K562 (cell line): ENCODE data around the gene LRRC61. TPM values are rescaled to one million over a fixed set of nuclear protein-coding genes. Genes with fewer than 3 reads are reported as not detected.

Experiments used
- ATAC-seq: fragments of 200-7000 bp; cut with Tn5 transposase; 3 replicates; pipeline ENCODE4 v1.9.1; 2020; ENCODE audit warnings: moderate library complexity
- BruUV-seq: library from RNA; stranded (reverse); fragments of 400-500 nt; replicated peaks from 2 replicates; lab custom pipeline; 2021; lab: Mats Ljungman, UMichigan
- CTCF ChIA-PET: fragments of 300-600 bp; formaldehyde crosslinking; extraction: SDS; loops from one replicate; lab custom pipeline; 2021; ENCODE audit warnings: low intra/inter-chr PET ratio; lab: Yijun Ruan, JAX
- POLR2A ChIA-PET: fragments of 300-600, 350-650 bp; sonication (Branson Sonifier 250); formaldehyde crosslinking; extraction: SDS; loops from one replicate; lab custom pipeline; 2021; ENCODE audit warnings: antibody characterized with exemption, inconsistent platforms; lab: Yijun Ruan, JAX
- DNase-seq, 4 experiments: peaks; one replicate each; pipeline versions ENCODE4 v3.0.0 to v3.0.0-alpha.2; 2011 to 2018; ENCODE audit warnings: low spot score in 3 of 4, mixed read lengths in 3 of 4; ENCODE audit errors: extremely low read depth in 1 of 4
- FAIRE-seq: peaks from 2 replicates; lab custom pipeline; 2011; peaks lifted over from hg19 to GRCh38; lab: Jason Lieb, UNC
- H2AFZ ChIP-seq: 2 replicates; pipeline ENCODE4 v1.6.0; 2011; ENCODE audit warnings: low read depth, low read length, control low read depth, inconsistent platforms
- H3K27ac ChIP-seq: fragments of 200-600 bp; 3 replicates; pipeline ENCODE4 v1.8.0; 2011; ENCODE audit warnings: low read depth, mild to moderate bottlenecking, control low read depth, inconsistent platforms, low read length, moderate library complexity, mixed read lengths; ENCODE audit errors: extremely low read depth
- H3K27me3 ChIP-seq, 2 experiments: fragments of 300-600 bp in 1 of 2; 2 replicates in 1 of 2; 3 replicates in 1 of 2; pipeline versions ENCODE4 v1.6.0 to v1.8.0; 2011; ENCODE audit warnings: inconsistent platforms in 2 of 2, low read length in 2 of 2, mild to moderate bottlenecking in 1 of 2, mixed read lengths in 1 of 2, moderate library complexity in 1 of 2; ENCODE audit not compliant: control insufficient read depth in 2 of 2, insufficient read depth in 2 of 2
- H3K36me3 ChIP-seq: fragments of 300-600 bp; 3 replicates; pipeline ENCODE4 v1.8.0; 2011; ENCODE audit warnings: mild to moderate bottlenecking, low read length, inconsistent platforms; ENCODE audit not compliant: control insufficient read depth, insufficient read depth
- H3K4me1 ChIP-seq, 2 experiments: fragments of 200-600 bp in 1 of 2; replicated peaks in 1 of 2; 2 replicates in 1 of 2; 3 replicates in 1 of 2; pipeline versions ENCODE4 v1.5.1 to v1.8.0; 2011; ENCODE audit warnings: inconsistent platforms in 2 of 2, low read length in 2 of 2, mild to moderate bottlenecking in 1 of 2, mixed read lengths in 1 of 2, moderate library complexity in 1 of 2; ENCODE audit not compliant: control insufficient read depth in 2 of 2, insufficient read depth in 2 of 2
- H3K4me2 ChIP-seq: 2 replicates; pipeline ENCODE4 v1.6.1; 2011; ENCODE audit warnings: low read length, control low read depth, inconsistent platforms, mixed read lengths; ENCODE audit not compliant: insufficient read depth
- H3K4me3 ChIP-seq: fragments of 200-600 bp; sonication (generic), shearing (Covaris generic); 2 replicates; pipeline ENCODE4 v1.5.1; 2016; ENCODE audit warnings: control low read depth, inconsistent platforms
- H3K79me2 ChIP-seq: fragments of 200-600 bp; 3 replicates; pipeline ENCODE4 v1.8.0; 2011; ENCODE audit warnings: low read length, inconsistent platforms; ENCODE audit not compliant: control insufficient read depth, insufficient read depth
- H3K9ac ChIP-seq, 2 experiments: 2 replicates each; pipeline versions ENCODE4 v1.6.0 to v1.6.1; 2011; ENCODE audit warnings: low read depth in 2 of 2, low read length in 2 of 2, control low read depth in 1 of 2, inconsistent platforms in 1 of 2, mild to moderate bottlenecking in 1 of 2, mixed read lengths in 1 of 2; ENCODE audit not compliant: insufficient read depth in 1 of 2
- H3K9me1 ChIP-seq: one replicate; pipeline ENCODE4 v1.6.0; 2011; ENCODE audit warnings: inconsistent platforms, mild to moderate bottlenecking, low read length, moderate library complexity; ENCODE audit not compliant: control insufficient read depth, insufficient read depth
- H3K9me3 ChIP-seq: replicated peaks from 2 replicates; pipeline ENCODE4 v1.5.1; 2011; ENCODE audit warnings: low read depth, low read length, inconsistent platforms; ENCODE audit not compliant: control insufficient read depth, insufficient read depth
- H4K20me1 ChIP-seq: replicated peaks from 2 replicates; pipeline ENCODE4 v1.6.1; 2011; ENCODE audit warnings: low read length, inconsistent platforms, mixed read lengths; ENCODE audit not compliant: control insufficient read depth, insufficient read depth
- ARID3A ChIP-seq: IDR thresholded peaks from 2 replicates; pipeline ENCODE4 v1.6.1; 2012; ENCODE audit warnings: low read depth, low read length, improper control_type of control experiment, borderline replicate concordance
- HBP1 ChIP-seq: fragments of 450-650 bp; formaldehyde crosslinking; IDR thresholded peaks from 2 replicates; pipeline ENCODE4 v1.4.0; 2022; ENCODE audit warnings: missing genetic modification characterization
- ILK ChIP-seq: fragments of 450-650 bp; IDR thresholded peaks from 2 replicates; pipeline ENCODE4 v1.6.1; 2016; ENCODE audit warnings: missing genetic modification characterization, low read depth, mild to moderate bottlenecking, missing compliant biosample characterization, moderate library complexity, borderline replicate concordance
- JUND ChIP-seq, 2 experiments: IDR thresholded peaks; 2 replicates in 1 of 2; 3 replicates in 1 of 2; pipeline ENCODE4 v1.6.1; 2011; ENCODE audit warnings: borderline replicate concordance in 2 of 2, low read depth in 2 of 2, low read length in 2 of 2, improper control_type of control experiment in 1 of 2, missing biosample characterization in 1 of 2, missing genetic modification characterization in 1 of 2, missing genetic modification reagents in 1 of 2
- KAT7 ChIP-seq: sonication (generic); formaldehyde crosslinking; IDR thresholded peaks from 2 replicates; pipeline ENCODE4 v1.8.0; 2022; ENCODE audit warnings: missing genetic modification reagents, mild to moderate bottlenecking, borderline replicate concordance
- NELFE ChIP-seq: IDR thresholded peaks from 2 replicates; pipeline ENCODE4 v1.6.1; 2011; ENCODE audit warnings: mild to moderate bottlenecking; ENCODE audit not compliant: insufficient read depth, insufficient read length
- NFATC3 ChIP-seq: fragments of 450-650 bp; IDR thresholded peaks from 2 replicates; pipeline ENCODE4 v1.6.1; 2017; ENCODE audit warnings: mild to moderate bottlenecking
- SMARCA4 ChIP-seq: fragments of 450-650 bp; IDR thresholded peaks from 2 replicates; pipeline ENCODE4 v1.6.1; 2016
- TAF7 ChIP-seq: fragments of 450-650 bp; IDR thresholded peaks from 2 replicates; pipeline ENCODE4 v1.6.1; 2016; ENCODE audit warnings: missing genetic modification characterization, missing compliant biosample characterization
- YY1 ChIP-seq, 3 experiments: IDR thresholded peaks; 2 replicates each; pipeline ENCODE4 v1.6.1; 2011; ENCODE audit warnings: low read length in 2 of 3, mild to moderate bottlenecking in 2 of 3, moderate library complexity in 2 of 3, borderline replicate concordance in 1 of 3, control low read depth in 1 of 3, low read depth in 1 of 3; ENCODE audit not compliant: insufficient read depth in 3 of 3, insufficient replicate concordance in 2 of 3, control insufficient read depth in 1 of 3, insufficient read length in 1 of 3; ENCODE audit errors: extremely low read depth in 1 of 3
- ZNF398 ChIP-seq: fragments of 250-450 bp; sonication (Bioruptor Pico); IDR thresholded peaks from 2 replicates; pipeline ENCODE4 v1.8.0; 2021; ENCODE audit warnings: moderate library complexity, mild to moderate bottlenecking, inconsistent platforms
- WGBS: fragments of 100-300 bp; shearing (Covaris generic); methylation state at CpG from one replicate; pipeline ENCODE4 v1.1.6; 2016; ENCODE audit warnings: low coverage, mixed read lengths; ENCODE audit not compliant: insufficient coverage; ENCODE audit errors: missing lambda C conversion rate; 5-methylcytosine and 5-hydroxymethylcytosine counted together
- in situ Hi-C: fragments of 300-500 bp; cut with MboI; formaldehyde crosslinking; loops from 4 replicates; pipeline ENCODE4 v1.15.0; 2018; ENCODE audit warnings: inconsistent platforms, mixed read lengths
- intact Hi-C: fragments of 100-400 bp; cut with micrococcal nuclease; formaldehyde crosslinking; loops from 2 replicates; pipeline ENCODE4 v1.14.2; 2022
- polyA plus RNA-seq, 8 experiments: library from polyadenylated mRNA; depleted of rRNA in 4 of 8; stranded (reverse) in 5 of 8; unstranded in 3 of 8; fragments of >200 nt; fragmentation: Nextera tagmentation in 2 of 8; fragmentation: Illumina TruSeq in 1 of 8; extraction: Ambion mirVana in 2 of 8; extraction: Trizol in 1 of 8; gene quantifications; 2 replicates each; pipeline versions ENCODE4 v1.2.1 to v1.2.3, GENCODE V29; 2011 to 2014; ENCODE audit warnings: inconsistent platforms in 1 of 8, missing spikeins in 1 of 8
- total RNA-seq, 7 experiments: library from RNA; depleted of rRNA in 6 of 7; stranded (reverse); fragments of >200 nt in 6 of 7; fragmentation: Illumina TruSeq in 2 of 7; extraction: Trizol in 2 of 7; gene quantifications; 2 replicates each; pipeline versions ENCODE4 v1.2.1 to v1.2.3, GENCODE V29; 2011 to 2021; ENCODE audit warnings: low replicate concordance in 1 of 7
- TF ChIP-seq, protein P1 (sequence below): fragments of 450-650 bp; formaldehyde crosslinking; IDR thresholded peaks from 2 replicates; pipeline ENCODE4 v1.4.0; 2022; ENCODE audit warnings: mild to moderate bottlenecking, moderate library complexity

Gene LRRC61
- total and polyA plus RNA-seq, 9 of the 15 experiments (the other 6 are each of a cell fraction or from before 2014, with no cell fraction given), result 1.3 to 55.2 (median 35.2) TPM

GRCh38 chr7:150323682-150324372 lies 672 bp downstream of the LRRC61 start:
- TSS peak; percentile 46 for BruUV-seq
- H3K9ac ChIP-seq, result peak overlapping the region; percentile 96
- TF ChIP-seq KAT7 (CRISPR knock-in tag) (peak; percentile 60; the same call in 1 of the 2 replicates), NFATC3 (peak; percentile 64; the same call in 1 of the 2 replicates), YY1 (IDR thresholded peaks at IDR 0.05; ENCODE audit: borderline replicate concordance in 1 of 3, control insufficient read depth in 1 of 3, extremely low read depth in 1 of 3, insufficient read depth in 3 of 3, insufficient read length in 1 of 3, insufficient replicate concordance in 2 of 3, low read depth in 1 of 3, low read length in 2 of 3) (peak in 1 of 3 experiments; percentile 67), NELFE (no peak), ZNF398 (CRISPR knock-in tag) (no peak), ILK (tag) (no peak), TAF7 (tag) (peak; percentile 23; the same call in 1 of the 2 replicates), JUND (IDR thresholded peaks at IDR 0.05; ENCODE audit: borderline replicate concordance, low read depth, low read length) (no peak), JUND (tag; IDR thresholded peaks at IDR 0.05; ENCODE audit: borderline replicate concordance, low read depth, low read length) (peak; percentile 44; the same call in 2 of the 3 replicates), SMARCA4 (peak; percentile 8; the same call in 1 of the 2 replicates), HBP1 (CRISPR knock-in tag) (0 out of 2 replicates have a peak, but pooled peaks have one; percentile 28), ARID3A (no peak)
- TF ChIP-seq, protein P1, sequence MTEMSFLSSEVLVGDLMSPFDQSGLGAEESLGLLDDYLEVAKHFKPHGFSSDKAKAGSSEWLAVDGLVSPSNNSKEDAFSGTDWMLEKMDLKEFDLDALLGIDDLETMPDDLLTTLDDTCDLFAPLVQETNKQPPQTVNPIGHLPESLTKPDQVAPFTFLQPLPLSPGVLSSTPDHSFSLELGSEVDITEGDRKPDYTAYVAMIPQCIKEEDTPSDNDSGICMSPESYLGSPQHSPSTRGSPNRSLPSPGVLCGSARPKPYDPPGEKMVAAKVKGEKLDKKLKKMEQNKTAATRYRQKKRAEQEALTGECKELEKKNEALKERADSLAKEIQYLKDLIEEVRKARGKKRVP (CRISPR knock-in tag), result no peak

More at GRCh38 chr7:150323682-150324372, 672 bp downstream of the LRRC61 start:
- in situ Hi-C loops (loop anchor here (5.0 kb wide), 1 partner anchor 37 kb away; no protein-coding TSS in a partner anchor), intact Hi-C loops (loop anchor here (1.0 to 5.0 kb wide), 4 partner anchors 32 to 633 kb away; partner anchors contain the start of gene REPIN1)
- peak overlapping the region; percentile 79 for H2AFZ ChIP-seq
- H3K27me3 ChIP-seq, result no peaks in the 10 kb centered on the region
- H3K9me3 ChIP-seq, result no peaks in the 10 kb centered on the region
- ATAC-seq (peak; percentile 21), FAIRE-seq (peak; percentile 60), DNase-seq (peak in 3 of 4 experiments; percentile 37 to 51 (median 45))
- no peaks in the 10 kb centered on the region for H4K20me1 ChIP-seq
- peak overlapping the region; percentile 100 for H3K4me2 ChIP-seq
- peaks cover 58% of the 10 kb centered on the region for H3K36me3 ChIP-seq
- ChIA-PET CTCF (interaction anchor here (1.4 kb wide), 1 partner anchor 37 kb away, joined by 3 read pairs; no protein-coding TSS in a partner anchor), POLR2A (interaction anchor here (0.6 to 5.9 kb wide), 7 partner anchors 8 to 757 kb away, joined by 3 to 35 read pairs (median 3); partner anchors contain the start of genes FASTK and REPIN1)
- peak overlapping the region; percentile 68 for H3K4me3 ChIP-seq
- peaks cover 91% of the 10 kb centered on the region for H3K79me2 ChIP-seq
- H3K4me1 ChIP-seq, result peaks cover 44 to 46% of the 10 kb centered on the region in 2 experiments
- no peaks in the 10 kb centered on the region for H3K9me1 ChIP-seq
- peak overlapping the region; percentile 99 for H3K27ac ChIP-seq
- WGBS, result 5% methylated on average over 16 of the region's 16 CpGs
